IPS DF 6.9 (cell line): ENCODE results near the gene SLC11A1.

Source experiments
- DNase-seq: peaks from one replicate; pipeline ENCODE4 v3.0.0-alpha.2; 2013; ENCODE audit warnings: low read depth, low spot score
- H3K27ac ChIP-seq: one replicate; pipeline ENCODE4 v1.5.1; 2013; ENCODE audit warnings: low read length, control low read depth
- H3K27me3 ChIP-seq: 2 replicates; pipeline ENCODE4 v1.6.1; 2013; ENCODE audit warnings: mild to moderate bottlenecking, low read length; ENCODE audit not compliant: control insufficient read depth, insufficient read depth
- H3K36me3 ChIP-seq: 2 replicates; pipeline ENCODE4 v1.6.1; 2013; ENCODE audit warnings: low read length; ENCODE audit not compliant: control insufficient read depth, insufficient read depth
- H3K4me1 ChIP-seq: 2 replicates; pipeline ENCODE4 v1.6.1; 2013; ENCODE audit warnings: low read length; ENCODE audit not compliant: control insufficient read depth, insufficient read depth
- H3K4me3 ChIP-seq: 2 replicates; pipeline ENCODE4 v1.5.1; 2013; ENCODE audit warnings: mild to moderate bottlenecking, low read length
- H3K9me3 ChIP-seq: 2 replicates; pipeline ENCODE4 v1.6.1; 2013; ENCODE audit warnings: low read length, inconsistent platforms; ENCODE audit not compliant: control insufficient read depth, insufficient read depth
- WGBS: extraction: QIAGEN DNeasy Blood & Tissue Kit; methylation state at CpG from one replicate; pipeline ENCODE4 v1.1.7; 2013; ENCODE audit warnings: mixed read lengths, missing lambda C conversion rate; ENCODE audit not compliant: insufficient read length, insufficient coverage; 5-methylcytosine and 5-hydroxymethylcytosine counted together

The SLC11A1 gene

GRCh38 chr2:218381916-218382366 lies at the start of gene SLC11A1:
SLC11A1 (plus strand) TSS chr2:218382273; CDS start chr2:218382369, 96 bp downstream.
- no peaks in the 10 kb centered on the region for H3K36me3 ChIP-seq
- H3K4me3 ChIP-seq, result no peak within 1 kb of the TSS
- DNase-seq, result no peak
- H3K4me1 ChIP-seq, result no peaks in the 10 kb centered on the region
- no peaks in the 10 kb centered on the region; the same call in 1 of the 2 replicates for H3K27me3 ChIP-seq
- no CpG with 5 or more reads among the region's 13 CpGs for WGBS
- no peaks in the 10 kb centered on the region for H3K9me3 ChIP-seq
- H3K27ac ChIP-seq, result no peak within 1 kb of the TSS

GRCh38 chr2:218332288-218332687 lies 49.8 kb upstream of the SLC11A1 start:
- H3K36me3 ChIP-seq, result no peaks in the 10 kb centered on the region
- WGBS, result no CpG with 5 or more reads among the region's 1 CpG
- no peaks in the 10 kb centered on the region for H3K9me3 ChIP-seq
- no peak overlapping the region for H3K4me3 ChIP-seq
- peaks cover 1% of the 10 kb centered on the region; the same call in 1 of the 2 replicates for H3K4me1 ChIP-seq
- no peaks in the 10 kb centered on the region for H3K27me3 ChIP-seq
- no peak for DNase-seq
- no peak overlapping the region for H3K27ac ChIP-seq

- Histone ChIP-seq H3K4me1 (peaks cover 1% of the 10 kb centered on the region; the same call in 1 of the 2 replicates), H3K9me3 (no peaks in the 10 kb centered on the region), H3K36me3 (no peaks in the 10 kb centered on the region), H3K4me3 (no peak overlapping the region), H3K27ac (no peak overlapping the region), H3K27me3 (no peaks in the 10 kb centered on the region)
- no peak for DNase-seq
- no CpG with 5 or more reads among the region's 16 CpGs for WGBS
Measured at GRCh38 chr2:218332920-218333645, 49.0 kb upstream of the SLC11A1 start.

DNA sequence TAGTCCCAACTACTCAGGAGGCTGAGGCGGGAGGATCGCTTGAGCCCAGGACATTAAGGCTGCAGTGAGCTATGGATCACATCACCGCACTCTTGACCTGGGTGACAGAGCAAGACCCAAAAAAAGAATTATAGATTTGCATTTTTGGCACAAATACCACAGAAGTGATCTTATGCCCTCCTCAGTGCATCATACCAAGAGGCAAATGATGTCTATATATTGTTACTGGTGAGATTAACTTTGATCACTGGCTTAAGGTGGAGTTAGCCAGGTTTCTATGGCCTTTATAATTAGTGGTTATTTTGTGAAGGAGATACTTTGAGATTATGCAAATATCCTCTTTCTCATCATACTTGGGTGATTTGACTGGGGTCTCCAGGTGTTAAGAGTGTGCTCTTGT lies 47.5 kb upstream of the SLC11A1 start:
- no peak overlapping the region for H3K27ac ChIP-seq
- no peak for DNase-seq

GRCh38 chr2:218340656-218341055 lies 41.4 kb upstream of the SLC11A1 start:
- H3K36me3 ChIP-seq, result no peaks in the 10 kb centered on the region
- no peaks in the 10 kb centered on the region for H3K9me3 ChIP-seq
- no peak overlapping the region for H3K27ac ChIP-seq
- no peak overlapping the region for H3K4me3 ChIP-seq
- no CpG with 5 or more reads among the region's 9 CpGs for WGBS
- H3K4me1 ChIP-seq, result no peaks in the 10 kb centered on the region; the same call in 1 of the 2 replicates
- DNase-seq, result no peak
- H3K27me3 ChIP-seq, result no peaks in the 10 kb centered on the region

More for the DNA sequence above, 47.5 kb upstream of the SLC11A1 start:
- H3K27me3 ChIP-seq, result no peaks in the 10 kb centered on the region
- H3K4me3 ChIP-seq, result no peak overlapping the region
- H3K36me3 ChIP-seq, result no peaks in the 10 kb centered on the region
- peaks cover 1% of the 10 kb centered on the region; the same call in 1 of the 2 replicates for H3K4me1 ChIP-seq
- no peaks in the 10 kb centered on the region for H3K9me3 ChIP-seq
- WGBS, result no CpG with 5 or more reads among the region's 3 CpGs

- Histone ChIP-seq H3K27me3 (no peaks in the 10 kb centered on the region), H3K4me3 (no peak overlapping the region), H3K27ac (no peak overlapping the region), H3K9me3 (no peaks in the 10 kb centered on the region), H3K4me1 (no peaks in the 10 kb centered on the region; the same call in 1 of the 2 replicates), H3K36me3 (no peaks in the 10 kb centered on the region)
- no CpG with 5 or more reads among the region's 8 CpGs for WGBS
- DNase-seq, result no peak
Measured at GRCh38 chr2:218341381-218341780, 40.7 kb upstream of the SLC11A1 start.

DNA sequence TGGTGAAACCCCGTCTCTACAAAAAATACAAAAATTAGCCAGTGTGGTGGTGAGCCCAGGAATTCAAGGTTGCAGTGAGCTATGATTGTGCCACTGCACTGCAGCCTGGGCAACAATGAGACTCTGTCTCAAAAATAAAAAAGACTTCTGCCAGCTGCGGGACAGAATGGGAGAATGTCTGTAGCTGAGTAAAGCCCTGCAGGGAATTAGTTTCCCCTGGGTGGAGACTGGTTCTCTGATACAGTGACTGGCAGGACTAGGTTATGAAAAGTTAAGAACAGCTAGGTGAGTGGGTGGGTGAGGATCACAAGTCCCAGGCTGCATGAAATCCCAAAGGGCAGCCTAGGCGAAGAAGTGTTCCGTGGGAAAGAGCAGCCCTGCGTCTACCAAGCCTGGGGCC lies 39.2 kb upstream of the SLC11A1 start:
- Histone ChIP-seq H3K36me3 (no peaks in the 10 kb centered on the region), H3K9me3 (no peaks in the 10 kb centered on the region; the same call in 1 of the 2 replicates), H3K27me3 (no peaks in the 10 kb centered on the region), H3K4me1 (no peaks in the 10 kb centered on the region; the same call in 1 of the 2 replicates), H3K4me3 (no peak overlapping the region), H3K27ac (no peak overlapping the region)
- DNase-seq, result no peak
- no CpG with 5 or more reads among the region's 5 CpGs for WGBS

- Histone ChIP-seq H3K4me1 (no peaks in the 10 kb centered on the region; the same call in 1 of the 2 replicates), H3K27me3 (no peaks in the 10 kb centered on the region), H3K36me3 (no peaks in the 10 kb centered on the region), H3K4me3 (no peak overlapping the region), H3K9me3 (no peaks in the 10 kb centered on the region; the same call in 1 of the 2 replicates), H3K27ac (no peak overlapping the region)
- no CpG with 5 or more reads among the region's 3 CpGs for WGBS
- DNase-seq, result no peak
Measured at GRCh38 chr2:218343591-218343990, 38.5 kb upstream of the SLC11A1 start.

GRCh38 chr2:218344090-218344754 lies 37.9 kb upstream of the SLC11A1 start:
- H3K4me3 ChIP-seq, result no peak overlapping the region
- no peaks in the 10 kb centered on the region for H3K36me3 ChIP-seq
- no peak for DNase-seq
- H3K27ac ChIP-seq, result no peak overlapping the region
- no peaks in the 10 kb centered on the region; the same call in 1 of the 2 replicates for H3K4me1 ChIP-seq
- no peaks in the 10 kb centered on the region for H3K27me3 ChIP-seq
- H3K9me3 ChIP-seq, result no peaks in the 10 kb centered on the region; the same call in 1 of the 2 replicates
- WGBS, result no CpG with 5 or more reads among the region's 12 CpGs

GRCh38 chr2:218344755-218345417 lies 37.2 kb upstream of the SLC11A1 start:
- no peaks in the 10 kb centered on the region; the same call in 1 of the 2 replicates for H3K4me1 ChIP-seq
- H3K9me3 ChIP-seq, result no peaks in the 10 kb centered on the region; the same call in 1 of the 2 replicates
- no peak overlapping the region for H3K27ac ChIP-seq
- no peaks in the 10 kb centered on the region for H3K27me3 ChIP-seq
- no peak overlapping the region for H3K4me3 ChIP-seq
- no CpG with 5 or more reads among the region's 22 CpGs for WGBS
- no peaks in the 10 kb centered on the region for H3K36me3 ChIP-seq
- no peak for DNase-seq
